ENCODE results near the gene RTN4R. TPM values are rescaled to one million over a fixed set of nuclear protein-coding genes. Genes with fewer than 3 reads are reported as not detected.
A peak's percentile ranks its signal among the peaks of the same experiment; 100 is the strongest.

Gene RTN4R
- total RNA-seq, 1 experiment from 2014 or later, result 12.2 TPM

- TF ChIP-seq CTCF (conservative IDR thresholded peaks at IDR 0.05; ENCODE audit: low read depth, low read length) (no peak), EZH2 (IDR thresholded peaks at IDR 0.05; ENCODE audit: low read length, unreplicated experiment) (no peak), EZH2phosphoT487 (IDR thresholded peaks at IDR 0.05; ENCODE audit: borderline replicate concordance, low read length) (no peak)
- Histone ChIP-seq H3K79me2 (ENCODE audit: low read length) (no peaks in the 10 kb centered on the region), H3K9me3 (ENCODE audit: low read length) (no peaks in the 10 kb centered on the region), H3F3A (ENCODE audit: low read length, unreplicated experiment) (no peaks in the 10 kb centered on the region), H3K4me1 (ENCODE audit: insufficient read depth, low read length) (peaks cover 14% of the 10 kb centered on the region; the same call in 1 of the 2 replicates), H3K27me3 (ENCODE audit: low read length) (no peaks in the 10 kb centered on the region), H4K20me1 (ENCODE audit: low read length) (no peaks in the 10 kb centered on the region), H3K9me2 (replicated peaks; ENCODE audit: low read length) (no peaks in the 10 kb centered on the region), H2AFZ (ENCODE audit: low read length) (0 out of 2 replicates have a peak overlapping the region, but pooled peaks have one; percentile 21), H3K4me2 (ENCODE audit: low read length) (peak overlapping the region; percentile 78), H3K9ac (ENCODE audit: low read length) (peak overlapping the region; percentile 49), H3K4me3 (ENCODE audit: low read length) (peak overlapping the region; percentile 64), H3K36me3 (ENCODE audit: low read depth, low read length) (no peaks in the 10 kb centered on the region), H3K27ac (ENCODE audit: low read length) (no peak overlapping the region)
- intact Hi-C loops (cut with micrococcal nuclease), result no loop called here
- ATAC-seq (peak; percentile 75), DNase-seq (peak; percentile 48)
- ChIA-PET POLR2A (ENCODE audit: unreplicated experiment) (no interaction called here), CTCF (no interaction called here)
- no TSS peak for BruUV-seq (replicated peaks)
Measured at GRCh38 chr22:20205964-20206708, 62.0 kb downstream of the RTN4R start.

GRCh38 chr22:20205464-20205963 is 62.6 kb downstream of the RTN4R start:
- Histone ChIP-seq H3K79me2 (ENCODE audit: low read length) (no peaks in the 10 kb centered on the region), H3K27ac (ENCODE audit: low read length) (no peak overlapping the region), H3K9me2 (replicated peaks; ENCODE audit: low read length) (no peaks in the 10 kb centered on the region), H3K9me3 (ENCODE audit: low read length) (no peaks in the 10 kb centered on the region), H3K36me3 (ENCODE audit: low read depth, low read length) (no peaks in the 10 kb centered on the region), H3K9ac (ENCODE audit: low read length) (no peak overlapping the region), H4K20me1 (ENCODE audit: low read length) (no peaks in the 10 kb centered on the region), H3K27me3 (ENCODE audit: low read length) (no peaks in the 10 kb centered on the region), H2AFZ (ENCODE audit: low read length) (no peak overlapping the region), H3K4me2 (ENCODE audit: low read length) (no peak overlapping the region), H3K4me1 (ENCODE audit: insufficient read depth, low read length) (peaks cover 14% of the 10 kb centered on the region; the same call in 1 of the 2 replicates), H3K4me3 (ENCODE audit: low read length) (no peak overlapping the region), H3F3A (ENCODE audit: low read length, unreplicated experiment) (no peaks in the 10 kb centered on the region)
- intact Hi-C loops (cut with micrococcal nuclease), result no loop called here
- no peak for DNase-seq
- TSS peak; percentile 40 for BruUV-seq (replicated peaks)
- ChIA-PET CTCF (no interaction called here), POLR2A (ENCODE audit: unreplicated experiment) (no interaction called here)
- no peak for ATAC-seq
- TF ChIP-seq CTCF (conservative IDR thresholded peaks at IDR 0.05; ENCODE audit: low read depth, low read length), result no peak
- no peak for TF ChIP-seq EZH2 (IDR thresholded peaks at IDR 0.05; ENCODE audit: low read length, unreplicated experiment)
- no peak for TF ChIP-seq EZH2phosphoT487 (IDR thresholded peaks at IDR 0.05; ENCODE audit: borderline replicate concordance, low read length)

- no peak overlapping the region for H2AFZ ChIP-seq (ENCODE audit: low read length)
- POLR2A ChIA-PET (ENCODE audit: unreplicated experiment), result no interaction called here
- no peak overlapping the region for H3K27ac ChIP-seq (ENCODE audit: low read length)
Measured at GRCh38 chr22:20204806-20205205, 63.3 kb downstream of the RTN4R start.

More at GRCh38 chr22:20204806-20205205, 63.3 kb downstream of the RTN4R start:
- Histone ChIP-seq H4K20me1 (ENCODE audit: low read length) (no peaks in the 10 kb centered on the region), H3K9ac (ENCODE audit: low read length) (no peak overlapping the region), H3K79me2 (ENCODE audit: low read length) (no peaks in the 10 kb centered on the region), H3F3A (ENCODE audit: low read length, unreplicated experiment) (no peaks in the 10 kb centered on the region), H3K9me2 (replicated peaks; ENCODE audit: low read length) (no peaks in the 10 kb centered on the region), H3K4me3 (ENCODE audit: low read length) (no peak overlapping the region), H3K9me3 (ENCODE audit: low read length) (no peaks in the 10 kb centered on the region), H3K4me2 (ENCODE audit: low read length) (no peak overlapping the region), H3K4me1 (ENCODE audit: insufficient read depth, low read length) (peaks cover 14% of the 10 kb centered on the region; the same call in 1 of the 2 replicates), H3K27me3 (ENCODE audit: low read length) (no peaks in the 10 kb centered on the region), H3K36me3 (ENCODE audit: low read depth, low read length) (no peaks in the 10 kb centered on the region)
- no TSS peak for BruUV-seq (replicated peaks)
- CTCF ChIA-PET, result no interaction called here
- intact Hi-C loops (cut with micrococcal nuclease), result no loop called here
- no peak for TF ChIP-seq EZH2phosphoT487 (IDR thresholded peaks at IDR 0.05; ENCODE audit: borderline replicate concordance, low read length)
- ATAC-seq, result no peak
- no peak for DNase-seq

Measured in PC-3 (cell line).